HG03469 (cell line): Measurements from ENCODE around the gene SNX11.

Experiments
- ATAC-seq: cut with Tn5 transposase; IDR thresholded peaks from one replicate; pipeline ENCODE4 v1.9.1; 2021; ENCODE audit warnings: mild to moderate bottlenecking, moderate library complexity, moderate number of reproducible peaks; ENCODE audit not compliant: unreplicated experiment

Gene SNX11

DNA sequence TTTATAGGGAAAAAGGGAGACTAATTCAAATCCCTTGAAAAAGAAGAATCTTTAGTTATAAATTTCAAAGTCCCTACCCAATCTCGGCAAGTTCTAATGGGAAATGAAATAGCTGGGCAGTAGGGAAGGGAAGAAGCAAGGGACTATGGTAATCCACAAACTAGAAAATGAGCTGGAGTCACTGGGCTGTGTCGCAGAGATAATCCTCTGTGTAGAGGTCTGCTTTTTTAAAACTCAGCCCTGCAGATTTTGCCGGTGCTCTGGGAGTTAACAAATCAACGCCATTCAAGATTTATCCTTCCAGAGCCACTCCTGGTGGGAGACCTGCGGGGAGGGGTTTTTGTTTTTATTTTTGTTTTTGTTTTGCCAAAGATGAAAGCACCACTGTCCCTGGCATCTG is 20.8 kb downstream of the SNX11 start:
- no peak for ATAC-seq

DNA sequence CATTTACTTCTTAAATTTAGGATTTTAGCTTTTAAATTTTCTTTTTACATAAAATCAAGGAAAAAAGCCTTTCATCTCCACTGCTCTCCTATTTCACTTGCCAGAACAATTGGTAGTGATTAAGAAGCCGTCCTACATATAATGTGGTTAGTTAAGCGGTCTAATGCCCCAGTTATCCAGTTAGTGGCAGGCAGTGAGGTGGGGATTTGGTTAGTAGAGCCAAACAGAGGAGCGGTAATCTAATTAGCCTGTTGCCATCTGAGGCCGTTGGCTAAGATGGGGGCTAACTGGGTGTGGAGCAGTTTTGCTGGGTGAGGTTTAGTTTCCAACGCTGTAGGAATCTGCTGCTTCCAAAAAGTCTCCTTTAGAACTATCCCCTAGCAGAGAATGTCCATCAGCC is 22.4 kb downstream of the SNX11 start:
- ATAC-seq = no peak

DNA sequence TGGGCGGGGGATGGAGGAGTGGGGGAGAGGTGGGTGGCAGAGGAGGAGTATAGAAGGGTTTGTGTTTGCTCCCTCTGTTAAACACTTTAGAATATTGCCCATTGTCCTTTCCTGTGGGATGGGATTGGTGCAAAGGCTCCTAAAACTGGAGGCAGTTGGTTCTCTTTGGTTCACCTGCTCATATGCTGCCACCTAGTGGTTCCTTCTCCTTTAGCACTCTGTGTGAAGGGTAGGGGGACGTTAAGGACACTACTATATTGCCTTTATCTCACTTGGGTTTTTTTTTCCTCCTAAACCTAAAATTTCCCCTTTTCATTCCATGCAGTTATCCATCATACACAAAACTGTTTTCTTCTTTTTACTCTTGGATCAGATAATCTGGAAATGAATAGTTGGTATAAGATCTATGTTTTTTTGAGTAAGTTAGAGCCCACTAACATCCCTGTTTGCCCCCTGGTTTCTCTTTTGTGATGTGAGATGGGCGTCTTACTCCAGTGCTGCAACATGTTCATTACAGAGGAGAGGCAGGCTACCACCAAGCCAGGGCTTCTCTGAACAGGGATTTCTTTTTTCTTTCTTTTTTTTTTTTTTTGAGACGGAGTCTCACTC is 23.8 kb downstream of the SNX11 start:
- no peak for ATAC-seq

DNA sequence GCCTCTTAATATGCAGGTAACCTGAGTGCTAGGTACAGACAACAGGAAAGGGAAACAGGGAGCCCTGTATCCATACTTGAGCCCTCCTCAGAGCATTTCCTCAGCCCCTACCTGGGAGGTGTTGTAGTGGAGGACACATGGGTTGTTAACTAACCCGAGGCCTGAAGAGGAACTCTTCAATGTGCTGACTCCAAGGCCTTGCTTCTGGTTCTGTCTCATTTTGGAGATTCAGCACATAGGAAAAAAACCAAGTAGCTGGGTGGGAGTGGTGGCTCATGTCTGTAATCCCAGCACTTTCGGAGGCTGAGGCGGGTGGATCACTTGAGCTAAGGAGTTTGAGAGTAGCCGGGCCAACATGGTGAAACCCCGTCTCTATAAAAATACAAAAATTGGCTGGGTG is 24.8 kb downstream of the SNX11 start:
- no peak for ATAC-seq

DNA sequence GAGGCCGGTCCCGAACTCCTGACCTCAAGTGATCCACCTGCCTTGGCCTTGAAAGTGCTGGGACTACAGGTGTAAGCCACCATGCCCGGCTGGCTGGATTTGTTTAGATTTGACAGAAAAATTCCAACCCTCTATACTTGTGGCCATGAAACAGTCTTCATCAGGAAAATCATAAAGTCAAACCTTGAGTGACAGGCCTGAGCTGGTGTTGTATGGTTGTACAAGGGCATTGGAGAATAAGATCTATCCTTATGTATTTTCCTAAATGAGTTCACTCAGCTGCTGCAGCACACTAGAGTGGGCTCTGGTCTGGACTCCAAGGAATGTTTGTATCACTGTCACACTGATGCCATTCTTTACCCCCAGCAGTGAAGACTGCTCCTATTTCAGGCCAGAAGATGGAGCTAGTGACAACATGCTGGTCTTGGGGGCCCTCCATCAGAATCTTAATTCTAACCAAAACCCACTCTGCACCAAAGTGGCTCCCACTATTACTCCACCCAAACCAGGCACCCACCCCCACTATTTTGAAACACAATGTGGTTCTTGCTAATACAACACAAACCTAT is 27.4 kb downstream of the SNX11 start:
- no peak for ATAC-seq

DNA sequence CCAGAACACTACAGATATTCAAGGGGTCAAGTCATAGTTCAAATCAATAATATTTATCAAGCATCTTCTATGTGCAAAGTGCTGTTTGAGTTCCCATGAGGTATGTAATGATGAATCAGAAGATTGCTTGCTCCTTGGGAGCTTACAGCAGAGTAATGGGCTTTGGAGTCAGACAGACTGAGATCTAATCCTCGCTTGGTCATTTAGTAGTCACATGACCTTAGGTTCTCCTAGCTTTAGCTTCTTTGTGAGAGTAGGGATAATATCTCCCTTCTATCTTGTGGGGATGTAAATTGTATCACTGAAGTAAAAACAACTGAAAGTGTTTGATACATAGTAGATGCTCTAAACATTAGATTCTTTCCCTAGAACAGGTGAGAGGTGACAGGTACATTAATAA is 30.1 kb downstream of the SNX11 start:
- ATAC-seq = no peak

DNA sequence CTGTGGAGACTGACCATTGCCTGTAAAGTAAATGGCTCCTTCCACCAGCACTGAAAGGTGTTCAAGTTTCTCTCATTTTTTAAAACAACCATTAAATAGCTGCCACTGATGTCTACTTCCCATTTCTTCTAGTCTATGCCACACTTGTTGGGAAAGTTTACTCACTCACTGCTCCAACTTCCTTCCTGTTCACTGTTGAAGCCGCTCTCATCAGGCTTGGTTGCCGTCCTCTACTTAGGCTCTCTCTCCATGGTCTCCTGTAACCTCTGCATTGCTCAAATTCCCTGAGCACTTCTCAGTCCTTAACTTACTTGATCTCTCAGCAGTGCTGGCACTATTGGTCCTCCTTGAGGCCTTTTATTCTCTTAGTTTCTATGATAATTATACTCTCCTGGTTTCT is 32.4 kb downstream of the SNX11 start:
- no peak for ATAC-seq

DNA sequence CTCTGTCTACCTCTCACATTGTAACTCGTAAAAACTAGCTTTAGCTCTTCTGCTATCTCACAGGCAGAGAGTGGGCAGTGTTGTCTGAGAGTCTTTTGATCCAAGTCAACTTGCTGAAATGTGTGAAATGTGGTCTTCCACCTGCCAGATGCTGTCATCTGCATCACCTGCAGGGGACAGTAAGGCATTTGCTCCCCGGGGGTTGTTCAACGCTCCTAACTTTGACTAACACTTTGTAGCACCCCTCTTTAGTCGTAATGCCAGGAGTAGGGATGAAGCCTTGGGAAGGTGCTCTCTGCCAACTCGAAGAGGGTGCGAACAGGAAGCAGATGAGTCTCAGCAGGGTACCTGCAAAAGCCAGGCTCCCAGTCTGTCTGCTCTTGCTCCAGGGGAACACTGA is 36.1 kb downstream of the SNX11 start:
- ATAC-seq = no peak

DNA sequence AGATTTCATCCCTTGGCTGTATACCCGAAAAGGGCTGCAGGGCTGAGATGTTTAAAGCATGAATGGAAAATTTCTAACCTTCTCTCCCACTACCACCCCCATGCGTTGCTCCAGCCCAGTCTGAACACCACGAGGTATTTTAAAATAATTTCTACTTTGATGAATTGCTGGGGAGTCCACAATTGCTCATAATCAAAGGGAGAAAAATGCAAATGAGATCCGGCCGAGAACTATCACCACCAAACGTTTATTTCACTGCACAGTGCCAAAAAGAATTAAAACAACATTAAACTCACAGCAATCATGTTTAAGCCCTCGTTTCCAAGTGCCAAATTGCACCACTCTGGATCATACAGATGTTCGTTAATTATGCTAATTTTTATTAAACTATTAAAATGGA is 36.7 kb downstream of the SNX11 start:
- ATAC-seq = no peak

DNA sequence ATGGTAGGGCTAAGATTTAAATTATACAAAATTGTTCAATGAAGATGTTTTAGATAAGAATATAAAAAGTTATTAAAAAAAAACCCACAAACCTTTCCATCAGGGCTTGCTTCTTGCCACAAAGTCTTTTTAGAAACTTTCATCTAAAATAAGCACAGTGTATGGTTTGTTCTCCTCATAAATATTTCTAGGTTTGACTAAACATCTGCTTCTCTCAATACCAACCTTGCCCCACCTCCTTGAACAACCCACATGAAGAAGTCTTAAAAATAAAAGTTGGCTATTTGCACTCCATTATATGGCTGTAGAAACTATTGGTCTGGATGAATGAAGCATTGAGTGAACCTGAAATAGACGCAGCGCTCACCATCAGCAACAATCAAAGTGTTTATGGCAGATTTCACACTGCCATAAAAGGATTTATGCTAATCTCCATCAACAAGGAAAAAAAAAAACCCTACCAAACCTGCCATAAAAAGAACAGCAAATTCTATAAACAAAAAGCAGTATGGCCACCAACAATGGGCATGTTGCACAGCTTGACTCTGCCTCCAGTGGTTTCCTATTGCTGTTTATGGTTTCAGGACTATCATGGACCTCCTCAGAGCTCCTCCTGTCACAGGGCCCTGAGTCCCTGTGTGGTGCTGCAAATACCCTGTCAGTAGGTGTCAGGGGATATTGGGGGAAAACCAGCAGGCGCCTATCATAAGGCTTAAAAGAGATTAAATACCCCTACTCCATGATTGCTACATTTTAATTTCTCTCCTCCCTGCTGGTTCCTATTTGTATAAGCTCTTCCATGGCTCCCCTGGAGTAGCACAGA is 37.6 kb downstream of the SNX11 start:
- ATAC-seq = no peak

DNA sequence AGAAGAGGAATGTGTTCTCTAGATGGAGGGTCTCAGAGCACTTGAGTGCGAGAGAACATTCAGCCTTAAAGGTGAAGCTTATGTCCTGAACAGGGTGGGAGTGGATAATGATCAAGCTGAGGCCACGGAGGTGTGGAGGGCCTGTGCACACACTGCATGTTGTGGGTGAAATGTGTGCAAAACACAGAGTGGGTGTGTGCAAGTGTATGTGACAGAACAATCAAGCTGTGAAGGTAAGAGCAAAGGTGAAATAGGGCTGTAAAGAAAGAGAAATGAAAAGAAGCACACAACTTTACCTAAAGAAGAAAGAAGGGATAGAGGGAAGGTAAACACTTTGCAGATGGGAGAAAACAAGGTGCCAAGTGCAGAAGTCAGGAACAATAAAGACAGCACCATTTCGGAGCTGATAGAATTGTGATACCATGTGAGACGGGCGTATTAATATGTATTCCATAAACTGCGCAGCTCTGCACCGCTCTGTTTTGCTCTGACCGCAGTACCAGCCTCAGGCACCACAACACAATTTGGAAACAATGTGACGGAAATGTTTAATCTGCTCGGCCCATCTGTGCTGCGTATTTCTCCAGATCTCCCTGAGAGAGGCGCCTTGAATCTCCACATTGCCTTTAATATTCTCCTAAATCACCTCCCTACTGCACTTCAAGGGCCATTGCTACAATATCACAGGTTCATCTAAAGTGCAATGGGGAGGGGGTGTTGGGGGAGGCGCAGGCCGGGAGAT is 40.6 kb downstream of the SNX11 start:
- ATAC-seq = no peak

DNA sequence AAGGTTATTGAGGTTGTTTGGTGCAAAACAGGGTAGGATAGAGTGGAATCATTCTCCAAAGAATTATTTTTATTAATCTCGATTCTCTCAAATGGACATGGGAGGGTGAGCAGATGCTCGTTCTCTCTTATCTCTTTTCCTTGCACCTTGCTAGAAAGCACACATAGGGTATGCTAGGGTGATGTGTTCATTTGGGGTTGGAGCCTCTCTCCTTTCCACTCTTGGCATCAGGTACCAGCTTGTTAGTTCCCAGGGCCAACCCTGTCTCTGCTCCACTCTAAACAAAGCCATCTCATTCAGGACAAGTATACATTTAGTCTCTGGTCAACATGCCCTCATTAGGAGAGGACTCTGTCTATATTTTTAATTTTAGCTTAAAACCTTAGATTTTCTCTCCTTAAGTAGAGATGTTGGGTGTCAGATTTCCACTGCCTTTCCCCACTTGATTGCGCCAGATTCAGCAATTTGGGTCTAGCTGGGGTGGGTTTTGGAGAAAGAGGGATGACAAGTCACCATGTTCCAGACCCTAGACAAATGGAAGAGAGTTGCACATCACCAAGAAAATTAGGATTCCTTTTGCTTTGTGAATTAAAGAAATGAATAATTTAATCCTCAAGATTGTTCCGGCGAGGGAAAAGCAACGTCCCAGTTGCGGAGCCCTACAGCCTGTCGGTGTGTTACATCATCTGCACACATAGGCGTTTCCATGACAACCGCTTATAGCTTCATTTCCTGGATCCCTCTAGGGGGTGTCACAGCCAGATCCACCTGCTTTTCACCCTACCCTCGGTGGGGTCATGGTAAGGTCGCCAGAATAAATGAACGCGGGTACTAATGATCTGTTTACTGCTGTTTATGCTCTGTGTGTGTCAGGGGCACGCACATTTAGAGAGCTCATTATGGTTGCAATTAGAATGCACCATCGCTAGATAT is 41.6 kb downstream of the SNX11 start:
- no peak for ATAC-seq

DNA sequence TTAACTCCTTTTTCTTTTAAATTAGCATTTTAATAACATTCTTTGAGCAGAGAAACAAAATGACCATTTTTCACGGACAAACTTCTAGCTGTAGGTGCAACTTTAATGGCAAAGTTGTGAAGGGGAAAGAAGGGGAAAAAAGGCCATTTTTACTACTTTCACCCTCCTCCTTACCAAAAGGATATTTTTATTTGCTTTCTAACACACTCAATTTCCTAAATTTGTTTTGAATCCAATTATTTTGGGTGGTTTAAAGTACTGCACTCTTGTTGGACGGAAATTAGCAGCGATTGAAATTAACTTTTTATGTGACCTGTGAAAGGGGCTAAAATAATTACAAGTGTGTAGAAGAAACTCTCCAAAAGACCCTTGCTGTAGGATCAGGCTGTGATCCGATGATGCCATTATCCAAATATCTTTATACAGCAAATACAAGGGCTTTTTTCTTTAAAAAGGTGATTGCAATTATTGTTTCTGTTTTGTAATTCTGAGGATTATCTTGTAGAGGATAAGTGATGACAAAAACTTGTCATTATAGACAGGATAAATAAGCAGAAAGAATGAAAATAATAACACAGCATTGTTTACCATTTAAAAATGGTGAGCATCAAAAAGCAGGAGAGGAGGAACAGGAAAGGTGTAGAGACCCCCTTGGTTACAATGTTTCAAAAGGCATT is 42.4 kb downstream of the SNX11 start:
- ATAC-seq = no peak

DNA sequence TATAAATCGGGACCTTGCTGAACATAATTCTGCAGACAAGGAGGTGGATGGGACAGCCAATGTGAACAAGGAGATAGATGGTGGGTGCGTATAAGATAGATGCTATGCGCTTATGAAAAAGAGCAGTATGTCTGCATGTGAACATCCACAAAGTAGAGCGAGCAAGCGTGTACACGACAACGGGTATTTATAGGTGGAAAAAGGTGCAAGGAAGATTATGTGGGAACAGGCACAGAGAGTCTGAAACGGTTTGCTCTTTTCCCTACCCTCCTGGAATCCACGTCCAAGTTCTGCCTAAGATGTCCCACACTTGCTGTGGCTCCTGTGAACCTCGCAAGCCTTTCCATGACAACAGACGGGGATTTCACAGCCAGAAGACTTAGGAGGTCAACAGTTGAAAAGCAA is 43.0 kb downstream of the SNX11 start:
- ATAC-seq = no peak

DNA sequence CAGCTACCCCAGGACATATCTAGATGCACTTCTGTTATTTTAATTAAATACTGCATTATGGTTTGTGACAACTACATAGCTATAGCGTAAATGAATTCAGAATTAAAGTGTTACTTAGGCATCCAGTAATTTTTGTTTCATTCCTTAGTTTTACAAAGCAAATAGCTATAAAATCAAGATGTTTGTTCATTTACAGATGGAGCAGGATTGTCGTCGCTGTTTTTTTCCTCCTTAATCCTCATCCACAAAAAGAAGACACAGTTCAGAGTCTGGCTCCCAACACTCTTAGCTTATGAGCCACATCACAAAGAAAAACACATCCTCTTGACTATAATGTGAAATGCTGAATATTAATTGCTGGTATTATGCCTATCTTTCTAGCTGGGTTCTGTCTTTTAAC is 43.7 kb downstream of the SNX11 start:
- ATAC-seq = no peak

DNA sequence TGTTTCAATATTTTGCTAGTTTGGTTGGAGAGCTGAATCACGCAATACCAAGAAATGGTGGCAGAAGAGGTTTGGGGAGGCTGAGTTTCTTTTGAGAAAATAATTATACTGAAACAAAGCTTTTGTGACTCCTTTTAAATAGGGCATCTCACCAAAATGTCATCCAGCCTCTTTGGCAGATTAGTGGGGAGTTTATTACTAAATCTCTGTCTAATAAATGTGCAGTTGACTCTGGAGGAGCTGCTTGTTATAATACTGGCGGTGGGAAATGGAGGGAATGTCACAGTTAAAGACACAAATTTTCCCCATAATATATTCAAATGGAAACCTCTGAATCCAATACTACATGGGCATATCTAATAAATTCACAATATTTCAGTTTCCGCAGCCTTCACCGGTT is 44.7 kb downstream of the SNX11 start:
- no peak for ATAC-seq

DNA sequence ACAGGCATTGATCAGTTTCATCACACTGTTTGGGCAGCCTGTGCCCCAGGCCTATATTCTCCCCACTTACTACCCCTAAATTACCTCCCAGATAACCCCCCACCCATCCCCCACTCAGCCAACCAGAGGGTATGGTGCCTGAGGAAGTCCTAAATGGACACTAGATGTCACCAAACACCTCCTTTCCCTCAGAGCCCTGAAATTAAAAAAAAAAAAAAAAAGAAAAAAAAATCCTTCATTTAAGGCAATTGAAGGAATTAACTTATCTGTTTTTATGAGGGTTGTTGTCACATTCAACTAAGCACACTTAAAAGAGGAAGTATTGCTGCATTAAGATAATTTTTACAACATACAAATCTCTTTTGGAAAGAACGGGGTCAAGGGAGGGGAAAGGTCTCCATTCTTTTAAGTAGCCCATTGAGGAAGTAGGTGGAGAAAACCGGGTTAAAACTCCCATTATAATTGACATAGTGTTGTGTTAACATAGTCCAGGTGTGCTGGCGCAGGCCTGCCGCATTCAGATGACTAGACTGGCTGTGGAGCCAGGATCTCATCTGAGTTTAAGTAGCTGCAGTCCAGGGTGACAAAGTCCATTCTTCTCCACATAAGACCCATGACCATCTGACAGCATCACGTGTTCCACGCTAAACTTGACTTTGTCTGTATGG is 46.3 kb downstream of the SNX11 start:
- no peak for ATAC-seq

DNA sequence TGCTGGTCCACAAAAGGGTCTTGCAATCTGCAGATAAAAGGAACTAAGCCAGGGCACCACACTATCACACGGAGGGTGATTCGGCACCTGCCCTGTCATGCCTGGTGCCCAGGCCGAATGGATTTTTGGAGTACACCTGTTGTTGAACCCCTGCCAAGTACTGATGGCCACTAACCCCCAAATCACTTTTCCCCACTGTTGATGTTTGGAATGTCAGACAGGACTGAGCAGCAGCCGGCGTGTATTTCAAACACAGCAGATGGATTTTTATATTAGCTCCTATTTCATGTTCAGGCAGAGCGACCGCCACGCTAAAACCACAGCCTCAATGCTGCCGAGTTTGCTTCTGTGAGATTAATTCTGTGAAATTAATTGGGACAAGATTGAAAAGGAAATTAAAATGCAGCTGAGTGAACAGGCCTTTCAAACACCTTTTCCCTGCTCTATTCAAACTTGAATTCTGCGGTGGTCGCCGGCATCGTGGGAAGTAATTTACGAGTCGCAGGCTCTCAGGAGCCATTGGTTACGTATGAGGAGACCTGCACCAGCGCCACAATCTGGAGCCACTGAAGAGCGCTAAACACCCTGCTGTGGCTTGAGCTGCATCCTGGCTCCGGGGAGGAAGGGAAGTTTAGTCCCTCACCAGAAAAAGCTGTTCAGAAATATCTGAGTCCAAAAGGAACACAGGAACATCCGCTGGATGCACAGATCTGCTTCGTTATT is 48.5 kb downstream of the SNX11 start:
- ATAC-seq = no peak

DNA sequence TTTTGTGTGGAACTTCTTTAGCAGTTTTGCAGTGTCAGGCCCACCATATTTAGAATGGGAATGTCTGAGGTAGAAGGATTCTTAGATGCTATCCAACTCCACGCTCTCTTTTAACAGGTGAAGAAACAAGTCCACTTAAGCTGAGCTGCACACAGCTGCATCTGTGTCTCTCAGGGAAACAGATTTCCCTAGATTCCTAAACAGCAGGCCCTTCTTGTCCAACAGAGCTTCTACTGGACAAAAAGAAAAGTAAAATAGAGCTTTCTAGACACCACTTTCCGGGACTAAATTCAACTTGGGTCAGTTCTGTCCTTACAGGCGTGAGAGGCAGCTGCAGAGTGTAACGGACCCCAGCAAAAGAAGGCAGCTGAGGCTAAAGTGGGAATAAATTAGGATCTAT is 51.7 kb downstream of the SNX11 start:
- no peak for ATAC-seq
